Activated CD8-positive, alpha-beta memory T cell treated with anti-CD3 and anti-CD28 coated beads, Interleukin-2, amount 50 U/mL, for 48 hours (primary cell): ENCODE data around the gene C10orf120.
A peak's percentile ranks its signal among the peaks of the same experiment; 100 is the strongest.

Experiments used
- DNase-seq: peaks from one replicate; pipeline ENCODE4 v3.0.0-alpha.2; 2020

C10orf120 gene

GRCh38 chr10:122658356-122659049 is 41.1 kb downstream of the C10orf120 start:
- peak; percentile 17 for DNase-seq

- DNase-seq = no peak
These were observed 41.9 kb downstream of the C10orf120 start for GRCh38 chr10:122657729-122658128.

- peak; percentile 8 for DNase-seq
These were observed 42.4 kb downstream of the C10orf120 start for GRCh38 chr10:122657255-122657654.

GRCh38 chr10:122656741-122657140 is 42.9 kb downstream of the C10orf120 start:
- DNase-seq = no peak

GRCh38 chr10:122656308-122656705 is 43.3 kb downstream of the C10orf120 start:
- DNase-seq = no peak

- DNase-seq = no peak
These were observed 43.9 kb downstream of the C10orf120 start for GRCh38 chr10:122655524-122656307.

- DNase-seq = peak; percentile 18
These were observed 49.3 kb downstream of the C10orf120 start for GRCh38 chr10:122650331-122650730.

GRCh38 chr10:122649903-122650302 is 49.7 kb downstream of the C10orf120 start:
- peak; percentile 4 for DNase-seq

GRCh38 chr10:122648599-122649428 is 50.8 kb downstream of the C10orf120 start:
- peak; percentile 64 for DNase-seq
